LNCaP clone FGC (cell line): ENCODE measurements around the gene BRSK2.

ENCODE experiments used
- DNase-seq: peaks from one replicate; pipeline ENCODE4 v3.0.0-alpha.2; 2011; ENCODE audit warnings: low read depth
- H3K4me3 ChIP-seq: 2 replicates; pipeline ENCODE4 v1.5.1; 2011; ENCODE audit warnings: mild to moderate bottlenecking, low read depth, low read length, control low read depth
- TF ChIP-seq, protein P1 (sequence below): IDR thresholded peaks from 2 replicates; pipeline ENCODE4 v1.5.1; 2012; ENCODE audit warnings: mild to moderate bottlenecking; ENCODE audit not compliant: control insufficient read depth, insufficient read depth; ENCODE audit errors: extremely low read depth

The BRSK2 gene

DNA sequence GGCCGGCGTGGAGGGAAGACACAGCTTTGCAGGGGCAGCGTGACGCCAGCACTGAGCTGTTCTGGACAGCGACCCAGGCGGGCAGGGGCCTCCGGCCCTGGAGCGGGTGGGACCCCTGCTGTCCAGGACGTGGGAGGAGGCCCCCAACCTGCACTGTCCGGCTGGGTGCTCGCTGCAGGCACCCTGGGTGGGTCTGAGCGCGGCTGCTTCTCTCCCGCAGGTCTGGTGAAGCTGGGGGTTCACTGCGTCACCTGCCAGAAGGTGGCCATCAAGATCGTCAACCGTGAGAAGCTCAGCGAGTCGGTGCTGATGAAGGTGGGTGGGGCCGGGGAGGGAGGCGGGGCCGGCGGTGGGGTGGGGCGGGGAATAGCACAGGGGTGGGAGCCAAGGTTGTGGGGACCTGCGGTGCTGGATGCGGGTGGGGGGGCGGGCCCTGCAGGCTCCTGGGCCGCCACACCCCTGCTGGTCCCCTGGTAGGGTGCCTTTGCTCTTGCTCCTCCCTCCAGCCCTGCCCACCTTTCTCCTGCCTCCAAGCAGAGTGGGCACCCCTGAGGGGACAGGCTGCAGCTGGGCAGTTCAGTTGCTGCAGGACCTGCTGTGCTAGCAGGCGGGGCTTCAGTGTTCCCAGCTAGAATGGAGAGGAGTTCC lies 46.2 kb downstream of the BRSK2 start:
- TF ChIP-seq, protein P1, sequence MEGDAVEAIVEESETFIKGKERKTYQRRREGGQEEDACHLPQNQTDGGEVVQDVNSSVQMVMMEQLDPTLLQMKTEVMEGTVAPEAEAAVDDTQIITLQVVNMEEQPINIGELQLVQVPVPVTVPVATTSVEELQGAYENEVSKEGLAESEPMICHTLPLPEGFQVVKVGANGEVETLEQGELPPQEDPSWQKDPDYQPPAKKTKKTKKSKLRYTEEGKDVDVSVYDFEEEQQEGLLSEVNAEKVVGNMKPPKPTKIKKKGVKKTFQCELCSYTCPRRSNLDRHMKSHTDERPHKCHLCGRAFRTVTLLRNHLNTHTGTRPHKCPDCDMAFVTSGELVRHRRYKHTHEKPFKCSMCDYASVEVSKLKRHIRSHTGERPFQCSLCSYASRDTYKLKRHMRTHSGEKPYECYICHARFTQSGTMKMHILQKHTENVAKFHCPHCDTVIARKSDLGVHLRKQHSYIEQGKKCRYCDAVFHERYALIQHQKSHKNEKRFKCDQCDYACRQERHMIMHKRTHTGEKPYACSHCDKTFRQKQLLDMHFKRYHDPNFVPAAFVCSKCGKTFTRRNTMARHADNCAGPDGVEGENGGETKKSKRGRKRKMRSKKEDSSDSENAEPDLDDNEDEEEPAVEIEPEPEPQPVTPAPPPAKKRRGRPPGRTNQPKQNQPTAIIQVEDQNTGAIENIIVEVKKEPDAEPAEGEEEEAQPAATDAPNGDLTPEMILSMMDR: no peak
- no peak for DNase-seq
- no peak overlapping the region for H3K4me3 ChIP-seq

DNA sequence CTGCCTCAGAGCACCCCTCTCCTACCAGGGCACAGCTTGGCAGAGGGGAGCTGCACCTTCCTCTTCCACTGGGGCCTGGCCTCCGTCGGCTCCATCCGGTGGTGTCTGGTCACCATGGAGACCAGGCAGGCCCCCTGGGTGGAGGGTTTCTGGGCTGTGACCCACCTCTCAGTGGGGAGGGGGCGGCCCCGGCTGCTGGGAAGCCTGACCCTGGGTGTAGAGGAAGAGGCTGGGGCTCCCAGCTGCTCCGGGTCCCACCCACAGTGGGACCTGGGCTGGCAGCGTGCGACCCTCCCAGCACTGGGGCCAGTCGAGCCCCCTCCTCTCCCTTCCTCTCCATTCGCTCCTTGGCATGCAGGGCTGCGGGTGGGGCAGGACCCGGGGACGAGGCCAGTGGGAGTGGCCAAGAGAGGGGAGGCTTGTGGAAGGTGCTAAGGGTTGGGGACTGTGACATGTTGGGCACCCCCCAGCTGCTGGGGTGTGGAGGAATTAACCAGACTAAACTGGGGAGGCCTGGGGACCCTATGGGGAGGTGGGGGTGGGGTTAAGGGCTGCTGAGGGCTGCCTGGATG lies 46.8 kb downstream of the BRSK2 start:
- H3K4me3 ChIP-seq: no peak overlapping the region
- no peak for DNase-seq
- TF ChIP-seq, protein P1: no peak

DNA sequence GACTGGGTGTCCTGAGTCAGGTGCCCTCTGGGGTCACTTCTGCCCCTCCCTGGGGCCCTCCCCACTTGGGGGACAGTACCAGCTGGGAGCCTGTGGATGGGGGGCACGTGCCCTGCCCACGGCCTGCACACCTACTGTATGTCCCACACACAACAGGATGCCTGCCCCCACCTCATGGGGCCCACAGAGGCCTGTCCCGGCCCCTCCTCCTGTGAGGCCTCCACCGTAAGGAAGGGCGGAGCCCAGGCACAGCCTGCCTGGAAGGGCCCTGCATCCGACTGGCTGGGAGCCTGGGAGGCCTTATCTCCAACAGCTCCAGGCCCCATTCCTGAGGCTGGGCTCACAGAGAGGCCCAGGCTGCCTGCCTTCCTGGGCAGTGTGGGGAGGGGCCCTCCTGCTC lies 47.8 kb downstream of the BRSK2 start:
- TF ChIP-seq, protein P1: no peak
- no peak overlapping the region for H3K4me3 ChIP-seq
- DNase-seq: no peak

DNA sequence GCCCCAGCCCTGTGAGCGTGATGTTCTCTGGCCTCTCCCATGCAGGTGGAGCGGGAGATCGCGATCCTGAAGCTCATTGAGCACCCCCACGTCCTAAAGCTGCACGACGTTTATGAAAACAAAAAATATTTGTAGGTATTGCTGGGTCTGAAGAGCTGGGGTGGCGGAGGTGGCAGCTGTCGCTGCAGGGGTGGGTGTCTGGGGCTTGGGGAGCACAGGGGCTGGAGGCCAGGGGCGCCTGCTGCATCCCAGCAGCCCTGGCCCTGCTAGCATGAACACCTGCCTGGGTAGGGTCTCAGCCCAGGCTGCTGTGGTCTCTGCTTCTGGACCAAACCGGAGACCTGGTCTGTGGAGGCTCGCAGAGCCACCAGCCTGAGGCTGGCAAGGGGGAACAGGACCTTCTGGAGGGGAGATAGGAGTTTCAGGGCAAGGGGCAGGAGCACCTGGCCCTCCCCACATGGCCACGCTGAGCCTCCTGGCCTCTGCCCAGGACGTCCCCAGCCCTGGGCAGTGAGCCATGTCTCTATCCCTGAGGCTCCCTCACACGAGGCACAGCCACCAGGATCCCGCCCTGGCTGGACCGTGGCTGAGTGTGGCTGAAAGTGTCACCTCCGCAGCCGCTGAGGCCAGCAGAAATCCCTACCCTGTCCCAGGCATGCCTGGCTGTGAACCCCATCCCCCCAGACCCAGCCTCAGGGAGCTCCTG lies 48.7 kb downstream of the BRSK2 start:
- TF ChIP-seq, protein P1: no peak
- no peak for DNase-seq
- H3K4me3 ChIP-seq: no peak overlapping the region

DNA sequence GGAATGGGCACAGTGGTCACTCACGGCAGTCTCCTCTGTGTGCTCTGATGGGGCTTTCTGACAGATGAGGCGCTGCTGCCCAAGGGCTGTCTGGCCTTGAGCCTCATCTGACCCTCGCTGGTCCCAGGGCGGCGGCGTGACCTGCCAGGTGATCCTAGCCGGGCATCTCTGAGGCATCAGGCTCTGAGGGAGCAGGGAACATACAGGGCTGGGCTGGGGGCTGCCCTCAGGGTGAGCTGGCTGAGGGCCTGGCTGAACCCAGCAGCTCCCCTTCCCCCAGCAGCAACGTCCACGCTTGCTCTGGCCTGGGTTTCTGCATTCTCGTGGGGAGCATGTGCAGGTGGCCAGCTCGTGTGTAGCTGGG lies 49.2 kb downstream of the BRSK2 start:
- TF ChIP-seq, protein P1: no peak
- H3K4me3 ChIP-seq: no peak overlapping the region
- DNase-seq: no peak

DNA sequence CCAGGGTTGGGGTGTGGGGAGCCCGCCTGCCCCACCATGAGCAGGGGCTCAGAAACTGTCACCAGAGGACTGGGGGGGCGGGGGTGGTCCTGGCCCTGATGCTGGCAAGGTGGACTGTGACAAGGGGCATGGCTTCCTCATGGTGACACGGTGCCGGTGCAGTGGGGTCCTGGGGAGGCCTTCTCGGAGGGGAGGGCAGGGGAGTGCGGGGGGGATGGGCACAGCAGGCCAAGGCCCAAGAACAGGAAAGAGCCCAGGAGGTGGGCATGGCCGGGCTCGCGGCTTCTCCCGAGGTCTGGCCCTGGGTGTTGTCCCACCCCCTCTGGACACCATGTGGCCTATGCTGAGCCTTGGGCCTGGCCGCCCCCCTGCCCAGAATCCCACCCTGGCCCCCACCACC lies 49.6 kb downstream of the BRSK2 start:
- H3K4me3 ChIP-seq: no peak overlapping the region
- TF ChIP-seq, protein P1: no peak
- DNase-seq: no peak
